Fibroblast of peridontal ligament (primary cell): ENCODE measurements around the gene ZMIZ1.

Experiments
- DNase-seq: peaks from one replicate; pipeline ENCODE4 v3.0.0-alpha.2; 2010; ENCODE audit errors: extremely low read depth

Gene ZMIZ1

GRCh38 chr10:79187121-79187940 lies 118.6 kb downstream of the ZMIZ1 start:
- no peak for DNase-seq

GRCh38 chr10:79188154-79188965 lies 119.6 kb downstream of the ZMIZ1 start:
- no peak for DNase-seq

- no peak for DNase-seq
Measured at GRCh38 chr10:79189181-79189580, 120.4 kb downstream of the ZMIZ1 start.

GRCh38 chr10:79189853-79190435 lies 121.2 kb downstream of the ZMIZ1 start:
- peak; percentile 23 for DNase-seq

- DNase-seq = no peak
Measured at GRCh38 chr10:79190740-79191261, 122.0 kb downstream of the ZMIZ1 start.

- no peak for DNase-seq
Measured at GRCh38 chr10:79191951-79192676, 123.3 kb downstream of the ZMIZ1 start.

GRCh38 chr10:79192677-79193003 lies 123.9 kb downstream of the ZMIZ1 start:
- peak; percentile 28 for DNase-seq

- DNase-seq = no peak
Measured at GRCh38 chr10:79193694-79194382, 125.1 kb downstream of the ZMIZ1 start.

GRCh38 chr10:79195091-79195923 lies 126.5 kb downstream of the ZMIZ1 start:
- peak; percentile 81 for DNase-seq

GRCh38 chr10:79196470-79197461 lies 128.0 kb downstream of the ZMIZ1 start:
- peak; percentile 47 for DNase-seq

- no peak for DNase-seq
Measured at GRCh38 chr10:79197558-79197957, 128.8 kb downstream of the ZMIZ1 start.

GRCh38 chr10:79200346-79200745 lies 131.6 kb downstream of the ZMIZ1 start:
- no peak for DNase-seq

GRCh38 chr10:79201706-79202105 lies 132.9 kb downstream of the ZMIZ1 start:
- no peak for DNase-seq

GRCh38 chr10:79202188-79203013 lies 133.6 kb downstream of the ZMIZ1 start:
- peak; percentile 31 for DNase-seq

- peak; percentile 49 for DNase-seq
Measured at GRCh38 chr10:79203014-79203644, 134.4 kb downstream of the ZMIZ1 start.

- DNase-seq = no peak
Measured at GRCh38 chr10:79203833-79204232, 135.1 kb downstream of the ZMIZ1 start.

- DNase-seq = no peak
Measured at GRCh38 chr10:79206300-79207095, 137.7 kb downstream of the ZMIZ1 start.
